H7 (cell line): ENCODE measurements around the gene IER5L. TPM values are rescaled to one million over a fixed set of nuclear protein-coding genes. Genes with fewer than 3 reads are reported as not detected.

ENCODE experiments used
- DNase-seq: peaks from one replicate; pipeline ENCODE4 v3.0.0; 2012
- H3K27me3 ChIP-seq: 2 replicates; pipeline ENCODE4 v1.6.0; 2011; ENCODE audit warnings: mild to moderate bottlenecking, low read length; ENCODE audit not compliant: control insufficient read depth, insufficient read depth
- H3K36me3 ChIP-seq: replicated peaks from 2 replicates; pipeline ENCODE4 v1.5.1; 2011; ENCODE audit warnings: low read length; ENCODE audit not compliant: control insufficient read depth, insufficient read depth
- H3K4me3 ChIP-seq: 2 replicates; pipeline ENCODE4 v1.5.1; 2011; ENCODE audit warnings: low read depth, mild to moderate bottlenecking, control low read depth, low read length, moderate library complexity; ENCODE audit not compliant: insufficient read depth
- total RNA-seq: library from RNA; depleted of rRNA; stranded (reverse); fragments of >200 nt; shearing (Covaris generic); gene quantifications from 2 replicates; pipeline ENCODE4 v1.2.3, GENCODE V29; 2014

Gene IER5L
- total RNA-seq, 1 experiment from 2014 or later: 11.1 TPM

- no peaks in the 10 kb centered on the region for H3K27me3 ChIP-seq
- H3K36me3 ChIP-seq: peaks cover 5% of the 10 kb centered on the region
- DNase-seq: no peak
- no peak overlapping the region for H3K4me3 ChIP-seq
These were observed 28.6 kb downstream of the IER5L start for GRCh38 chr9:129149442-129149841.

- H3K36me3 ChIP-seq: peaks cover 9% of the 10 kb centered on the region
- no peak overlapping the region for H3K4me3 ChIP-seq
- peak; percentile 42 for DNase-seq
- H3K27me3 ChIP-seq: no peaks in the 10 kb centered on the region
These were observed 29.4 kb downstream of the IER5L start for GRCh38 chr9:129148463-129149204.

GRCh38 chr9:129146441-129146941 is 31.6 kb downstream of the IER5L start:
- DNase-seq: peak; percentile 74
- Histone ChIP-seq H3K27me3 (no peaks in the 10 kb centered on the region), H3K36me3 (peaks cover 9% of the 10 kb centered on the region), H3K4me3 (no peak overlapping the region)

- H3K36me3 ChIP-seq: peaks cover 10% of the 10 kb centered on the region
These were observed 32.2 kb downstream of the IER5L start for GRCh38 chr9:129145841-129146292.

GRCh38 chr9:129145316-129145715 is 32.7 kb downstream of the IER5L start:
- peaks cover 10% of the 10 kb centered on the region for H3K36me3 ChIP-seq
- H3K27me3 ChIP-seq: no peaks in the 10 kb centered on the region
- H3K4me3 ChIP-seq: no peak overlapping the region
- DNase-seq: no peak

More at GRCh38 chr9:129145841-129146292, 32.2 kb downstream of the IER5L start:
- peak; percentile 96 for DNase-seq
- H3K4me3 ChIP-seq: no peak overlapping the region
- no peaks in the 10 kb centered on the region for H3K27me3 ChIP-seq

- H3K36me3 ChIP-seq: peaks cover 8% of the 10 kb centered on the region
- H3K4me3 ChIP-seq: no peak overlapping the region
- DNase-seq: peak; percentile 94
- H3K27me3 ChIP-seq: no peaks in the 10 kb centered on the region
These were observed 34.8 kb downstream of the IER5L start for GRCh38 chr9:129143031-129143927.

GRCh38 chr9:129142138-129142935 is 35.7 kb downstream of the IER5L start:
- Histone ChIP-seq H3K36me3 (peaks cover 9% of the 10 kb centered on the region), H3K27me3 (no peaks in the 10 kb centered on the region), H3K4me3 (no peak overlapping the region)
- DNase-seq: no peak

GRCh38 chr9:129141066-129142041 is 36.7 kb downstream of the IER5L start:
- Histone ChIP-seq H3K4me3 (no peak overlapping the region), H3K27me3 (no peaks in the 10 kb centered on the region), H3K36me3 (peaks cover 13% of the 10 kb centered on the region)
- DNase-seq: peak; percentile 75

- peak overlapping the region; percentile 33 for H3K4me3 ChIP-seq
- DNase-seq: peak; percentile 80
- no peaks in the 10 kb centered on the region for H3K27me3 ChIP-seq
- peaks cover 13% of the 10 kb centered on the region for H3K36me3 ChIP-seq
These were observed 37.5 kb downstream of the IER5L start for GRCh38 chr9:129140397-129141065.

- DNase-seq: peak; percentile 94
- peaks cover 15% of the 10 kb centered on the region for H3K36me3 ChIP-seq
- no peaks in the 10 kb centered on the region for H3K27me3 ChIP-seq
- H3K4me3 ChIP-seq: peak overlapping the region; percentile 33
These were observed 38.1 kb downstream of the IER5L start for GRCh38 chr9:129139993-129140396.

- H3K36me3 ChIP-seq: peaks cover 17% of the 10 kb centered on the region
- peak; percentile 93 for DNase-seq
- H3K4me3 ChIP-seq: peak overlapping the region; percentile 10
- H3K27me3 ChIP-seq: no peaks in the 10 kb centered on the region
These were observed 38.6 kb downstream of the IER5L start for GRCh38 chr9:129139233-129139992.

GRCh38 chr9:129138476-129139232 is 39.4 kb downstream of the IER5L start:
- Histone ChIP-seq H3K36me3 (peaks cover 14% of the 10 kb centered on the region), H3K27me3 (no peaks in the 10 kb centered on the region), H3K4me3 (no peak overlapping the region)
- DNase-seq: no peak
